ENCODE results near the gene DNASE1. TPM values are rescaled to one million over a fixed set of nuclear protein-coding genes. Genes with fewer than 3 reads are reported as not detected.

The DNASE1 gene
- total RNA-seq, 1 experiment from 2014 or later = 13.9 TPM

- Mint-ChIP-seq H3K36me3 (peaks cover 6% of the 10 kb centered on the region), H3K4me3 (no peak overlapping the region), H3K4me1 (peaks cover 62% of the 10 kb centered on the region), H3K27me3 (ENCODE audit: low read depth) (no peaks in the 10 kb centered on the region), H3K27ac (peak overlapping the region; percentile 30), H3K9me3 (peaks cover 6% of the 10 kb centered on the region)
- ATAC-seq (no peak), DNase-seq (ENCODE audit: low spot score) (peak; percentile 26)
- CTCF ChIA-PET = interaction anchor here (1.0 to 2.3 kb wide), 4 partner anchors 10 to 50 kb away, joined by 3 to 10 read pairs (median 5); no protein-coding TSS in a partner anchor
- no peak for TF ChIP-seq NR2C2 (CRISPR knock-in tag; IDR thresholded peaks at IDR 0.05)
- TF ChIP-seq JAZF1 (CRISPR knock-in tag; IDR thresholded peaks at IDR 0.05) = no peak
- no peak for TF ChIP-seq PRRX2 (CRISPR knock-in tag; IDR thresholded peaks at IDR 0.05)
- no peak for TF ChIP-seq ZNF138 (CRISPR knock-in tag; conservative IDR thresholded peaks at IDR 0.05)
- no peak for TF ChIP-seq TEAD4 (CRISPR knock-in tag; IDR thresholded peaks at IDR 0.05)
- POLR2A ChIA-PET = no interaction called here
These were observed 13.6 kb upstream of the DNASE1 start for GRCh38 chr16:3640632-3641501.

- TF ChIP-seq ZNF532 (CRISPR knock-in tag; IDR thresholded peaks at IDR 0.05; ENCODE audit: borderline replicate concordance) (no peak), ZMAT4 (CRISPR knock-in tag; IDR thresholded peaks at IDR 0.05) (no peak), ESRRA (CRISPR knock-in tag; IDR thresholded peaks at IDR 0.05; ENCODE audit: borderline replicate concordance) (0 out of 2 replicates have a peak, but pooled peaks have one; percentile 17)
- DNase-seq (ENCODE audit: low spot score) (peak; percentile 6), ATAC-seq (no peak)
- Mint-ChIP-seq H3K4me3 (no peak overlapping the region), H3K4me1 (peaks cover 72% of the 10 kb centered on the region), H3K9me3 (peaks cover 6% of the 10 kb centered on the region), H3K36me3 (peaks cover 6% of the 10 kb centered on the region), H3K27me3 (ENCODE audit: low read depth) (no peaks in the 10 kb centered on the region), H3K27ac (no peak overlapping the region)
- ChIA-PET CTCF (interaction anchor here (1.2 kb wide), 1 partner anchor 12 kb away, joined by 7 read pairs; no protein-coding TSS in a partner anchor), POLR2A (no interaction called here)
These were observed 12.6 kb upstream of the DNASE1 start for GRCh38 chr16:3641801-3642396.

- H3K4me1 Mint-ChIP-seq = peaks cover 68% of the 10 kb centered on the region
- no peak overlapping the region; the same call in 1 of the 2 replicates for H3K27ac Mint-ChIP-seq
- peaks cover 6% of the 10 kb centered on the region for H3K9me3 Mint-ChIP-seq
- CTCF ChIA-PET = interaction anchor here (1.2 to 1.8 kb wide), 3 partner anchors 10 to 14 kb away, joined by 4 to 7 read pairs (median 5); no protein-coding TSS in a partner anchor
- H3K27me3 Mint-ChIP-seq (ENCODE audit: low read depth) = no peaks in the 10 kb centered on the region
- DNase-seq (ENCODE audit: low spot score) (peak; percentile 16), ATAC-seq (no peak)
- POLR2A ChIA-PET = no interaction called here
- TF ChIP-seq ESRRA (CRISPR knock-in tag; IDR thresholded peaks at IDR 0.05; ENCODE audit: borderline replicate concordance) (0 out of 2 replicates have a peak, but pooled peaks have one; percentile 3), TCF7 (CRISPR knock-in tag; IDR thresholded peaks at IDR 0.05; ENCODE audit: low read depth) (no peak)
- peaks cover 6% of the 10 kb centered on the region for H3K36me3 Mint-ChIP-seq
- H3K4me3 Mint-ChIP-seq = no peak overlapping the region
These were observed 11.9 kb upstream of the DNASE1 start for GRCh38 chr16:3642397-3643094.

GRCh38 chr16:3643095-3643730 lies 11.3 kb upstream of the DNASE1 start:
- POLR2A ChIA-PET = no interaction called here
- Mint-ChIP-seq H3K36me3 (peaks cover 6% of the 10 kb centered on the region), H3K4me1 (peaks cover 61% of the 10 kb centered on the region), H3K27ac (peak overlapping the region; percentile 63; the same call in 1 of the 2 replicates), H3K27me3 (ENCODE audit: low read depth) (no peaks in the 10 kb centered on the region), H3K4me3 (no peak overlapping the region), H3K9me3 (peaks cover 6% of the 10 kb centered on the region)
- CTCF ChIA-PET = interaction anchor here (1.2 to 1.8 kb wide), 5 partner anchors 9 to 31 kb away, joined by 4 to 7 read pairs (median 5); no protein-coding TSS in a partner anchor
- DNase-seq (ENCODE audit: low spot score) (no peak), ATAC-seq (no peak)
- TF ChIP-seq ZNF396 (CRISPR knock-in tag; IDR thresholded peaks at IDR 0.05; ENCODE audit: borderline replicate concordance) (no peak), OVOL2 (CRISPR knock-in tag; IDR thresholded peaks at IDR 0.05; ENCODE audit: borderline replicate concordance) (no peak), RORB (CRISPR knock-in tag; IDR thresholded peaks at IDR 0.05) (no peak)

Data from WTC11 (cell line).